PC-3 (cell line): ENCODE data around the gene NEK4.

Source experiments
- CTCF ChIP-seq: fragments of 300-600 bp; sonication (generic); conservative IDR thresholded peaks from 2 replicates; pipeline ENCODE4 v1.5.1; 2017; ENCODE audit warnings: antibody characterized with exemption, low read depth, mild to moderate bottlenecking, low read length
- EZH2 ChIP-seq: fragments of 300-600 bp; sonication (generic); IDR thresholded peaks from one replicate; pipeline ENCODE4 v1.6.1; 2017; ENCODE audit warnings: antibody characterized with exemption, mild to moderate bottlenecking, low read length; ENCODE audit not compliant: unreplicated experiment

GRCh38 chr3:52696830-52697631 lies 73.7 kb downstream of the NEK4 start:
- TF ChIP-seq CTCF (no peak), EZH2 (no peak)
